Measurements from ENCODE around the gene CYP3A4. TPM values are rescaled to one million over a fixed set of nuclear protein-coding genes. Genes with fewer than 3 reads are reported as not detected.

Gene CYP3A4
- polyA plus RNA-seq, 1 experiment = not detected

DNA sequence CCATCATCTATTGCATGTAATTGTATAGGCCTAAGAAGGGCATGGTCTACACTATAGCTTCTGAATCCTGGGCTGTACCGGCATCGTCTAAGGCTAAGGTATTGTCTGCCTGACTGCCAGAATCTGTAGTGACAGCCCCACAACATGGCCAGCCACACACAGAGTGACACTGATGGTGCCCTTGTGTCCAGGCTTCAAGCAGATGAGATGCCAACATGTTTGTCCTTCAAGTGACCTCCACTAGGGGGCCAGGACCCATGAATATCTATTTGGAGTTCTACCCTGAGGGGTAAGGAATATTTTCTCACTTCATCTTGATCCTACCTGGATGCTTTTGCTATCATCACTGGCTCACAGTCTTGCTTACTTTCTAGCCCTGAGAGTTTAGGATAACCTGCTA, 50.5 kb downstream of the CYP3A4 start:
- peak; percentile 29 for TF ChIP-seq CTCF (IDR thresholded peaks at IDR 0.05; ENCODE audit: low read depth, low read length)
- no peak overlapping the region for H3K27ac ChIP-seq (ENCODE audit: low read depth, low read length)
- CTCF ChIA-PET = no interaction called here
- POLR2A ChIA-PET = no interaction called here
- H3K4me3 ChIP-seq (ENCODE audit: low read depth, low read length) = no peak overlapping the region
- H3K9me3 ChIP-seq (ENCODE audit: control insufficient read depth, insufficient read depth, low read length) = no peaks in the 10 kb centered on the region
- peaks cover 3% of the 10 kb centered on the region for H3K27me3 ChIP-seq (ENCODE audit: control insufficient read depth, insufficient read depth, low read length)
- DNase-seq (ENCODE audit: low read depth, low spot score) = no peak

GRCh38 chr7:99733003-99733402, 51.0 kb downstream of the CYP3A4 start:
- Histone ChIP-seq H3K27me3 (ENCODE audit: control insufficient read depth, insufficient read depth, low read length) (peaks cover 3% of the 10 kb centered on the region), H3K9me3 (ENCODE audit: control insufficient read depth, insufficient read depth, low read length) (no peaks in the 10 kb centered on the region), H3K4me3 (ENCODE audit: low read depth, low read length) (no peak overlapping the region), H3K27ac (ENCODE audit: low read depth, low read length) (no peak overlapping the region)
- TF ChIP-seq CTCF (IDR thresholded peaks at IDR 0.05; ENCODE audit: low read depth, low read length) = no peak
- ChIA-PET POLR2A (no interaction called here), CTCF (no interaction called here)
- DNase-seq (ENCODE audit: low read depth, low spot score) = no peak

- H3K9me3 ChIP-seq (ENCODE audit: control insufficient read depth, insufficient read depth, low read length) = no peaks in the 10 kb centered on the region
- H3K27me3 ChIP-seq (ENCODE audit: control insufficient read depth, insufficient read depth, low read length) = peaks cover 3% of the 10 kb centered on the region
- TF ChIP-seq CTCF (IDR thresholded peaks at IDR 0.05; ENCODE audit: low read depth, low read length) = no peak
- no peak overlapping the region for H3K27ac ChIP-seq (ENCODE audit: low read depth, low read length)
- POLR2A ChIA-PET = no interaction called here
- no peak for DNase-seq (ENCODE audit: low read depth, low spot score)
- no peak overlapping the region for H3K4me3 ChIP-seq (ENCODE audit: low read depth, low read length)
- CTCF ChIA-PET = no interaction called here
These were observed 52.2 kb downstream of the CYP3A4 start for GRCh38 chr7:99731638-99732374.

DNA sequence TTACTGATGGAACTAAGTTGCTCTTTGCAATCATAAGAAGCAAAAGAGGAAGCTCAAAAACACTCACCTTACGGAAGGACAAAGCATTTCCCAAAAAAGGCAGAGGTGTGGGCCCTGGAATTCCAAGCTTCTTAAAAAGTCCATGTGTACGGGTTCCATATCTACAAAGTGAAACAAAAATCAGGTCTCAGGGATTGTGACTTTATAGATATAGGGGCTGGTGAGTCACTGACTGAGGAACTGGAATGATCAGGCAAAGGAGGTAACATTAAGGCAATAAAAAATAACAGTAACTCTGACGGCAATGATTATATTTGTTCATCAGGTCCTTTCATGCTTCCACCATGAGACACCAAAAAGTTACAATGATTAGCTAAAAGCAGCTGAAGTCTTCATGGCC, 53.0 kb downstream of the CYP3A4 start:
- Histone ChIP-seq H3K27me3 (ENCODE audit: control insufficient read depth, insufficient read depth, low read length) (peaks cover 3% of the 10 kb centered on the region), H3K4me3 (ENCODE audit: low read depth, low read length) (no peak overlapping the region), H3K9me3 (ENCODE audit: control insufficient read depth, insufficient read depth, low read length) (no peaks in the 10 kb centered on the region), H3K27ac (ENCODE audit: low read depth, low read length) (no peak overlapping the region)
- ChIA-PET CTCF (no interaction called here), POLR2A (no interaction called here)
- TF ChIP-seq CTCF (IDR thresholded peaks at IDR 0.05; ENCODE audit: low read depth, low read length) = no peak
- no peak for DNase-seq (ENCODE audit: low read depth, low spot score)

GRCh38 chr7:99730238-99730810, 53.7 kb downstream of the CYP3A4 start:
- no peak for DNase-seq (ENCODE audit: low read depth, low spot score)
- ChIA-PET POLR2A (no interaction called here), CTCF (no interaction called here)
- Histone ChIP-seq H3K27ac (ENCODE audit: low read depth, low read length) (no peak overlapping the region), H3K9me3 (ENCODE audit: control insufficient read depth, insufficient read depth, low read length) (no peaks in the 10 kb centered on the region), H3K27me3 (ENCODE audit: control insufficient read depth, insufficient read depth, low read length) (peaks cover 3% of the 10 kb centered on the region), H3K4me3 (ENCODE audit: low read depth, low read length) (no peak overlapping the region)
- no peak for TF ChIP-seq CTCF (IDR thresholded peaks at IDR 0.05; ENCODE audit: low read depth, low read length)
